H1 (cell line): ENCODE measurements around the gene LAD1. TPM values are rescaled to one million over a fixed set of nuclear protein-coding genes. Genes with fewer than 3 reads are reported as not detected.

Source experiments
- CTCF ChIA-PET: fragments of 300-600 bp; sonication (Branson Sonifier 250); formaldehyde crosslinking; loops from one replicate; lab custom pipeline; 2021; ENCODE audit not compliant: partially characterized antibody; lab: Charles Lee
- POLR2A ChIA-PET: fragments of 300-600 bp; sonication (Branson Sonifier 250); formaldehyde crosslinking; loops from one replicate; lab custom pipeline; 2021; ENCODE audit warnings: inconsistent platforms; ENCODE audit not compliant: partially characterized antibody; lab: Charles Lee
- DNase-seq, 2 experiments: peaks; one replicate each; pipeline versions ENCODE4 v3.0.0 to v3.0.0-alpha.2; 2010 to 2022; ENCODE audit warnings: low spot score in 2 of 2, low read depth in 1 of 2, mixed read lengths in 1 of 2
- FAIRE-seq: peaks from 2 replicates; lab custom pipeline; 2011; peaks lifted over from hg19 to GRCh38; lab: Jason Lieb, UNC
- H2AFZ ChIP-seq: 2 replicates; pipeline ENCODE4 v1.8.1; 2012; ENCODE audit warnings: low read length, inconsistent platforms
- H2AK5ac ChIP-seq: 2 replicates; pipeline ENCODE4 v1.6.1; 2013; ENCODE audit warnings: low read depth, low read length
- H2BK120ac ChIP-seq: replicated peaks from 2 replicates; pipeline ENCODE3; 2013; ENCODE audit warnings: low read depth, low read length, inconsistent platforms
- H2BK12ac ChIP-seq: 2 replicates; pipeline ENCODE4 v1.6.1; 2013; ENCODE audit warnings: low read depth, low read length
- H2BK15ac ChIP-seq: 2 replicates; pipeline ENCODE4 v1.6.1; 2013; ENCODE audit warnings: low read length
- H2BK20ac ChIP-seq: 2 replicates; pipeline ENCODE4 v1.6.1; 2013; ENCODE audit warnings: low read length
- H2BK5ac ChIP-seq: 2 replicates; pipeline ENCODE4 v1.6.1; 2013; ENCODE audit warnings: low read depth, low read length
- H3K14ac ChIP-seq: 2 replicates; pipeline ENCODE4 v1.6.1; 2013; ENCODE audit warnings: inconsistent platforms; ENCODE audit not compliant: insufficient read length
- H3K18ac ChIP-seq: 2 replicates; pipeline ENCODE4 v1.6.1; 2013; ENCODE audit warnings: low read length; ENCODE audit errors: extremely low read depth
- H3K23ac ChIP-seq: 2 replicates; pipeline ENCODE4 v1.6.1; 2013; ENCODE audit warnings: inconsistent platforms; ENCODE audit not compliant: insufficient read length
- H3K23me2 ChIP-seq: 2 replicates; pipeline ENCODE4 v1.6.1; 2013; ENCODE audit warnings: low read depth, low read length
- H3K27ac ChIP-seq: 2 replicates; pipeline ENCODE4 v1.6.1; 2011; ENCODE audit warnings: low read depth, low read length, inconsistent platforms
- H3K27me3 ChIP-seq, 4 experiments: replicated peaks in 1 of 4; 1 replicate in 1 of 4; 2 replicates in 3 of 4; pipeline versions ENCODE4 v1.6.1 to v1.8.1; 2011 to 2013; ENCODE audit warnings: low read length in 3 of 4, mild to moderate bottlenecking in 3 of 4, inconsistent platforms in 2 of 4, mixed read lengths in 2 of 4, moderate library complexity in 1 of 4; ENCODE audit not compliant: control insufficient read depth in 3 of 4, insufficient read depth in 3 of 4; ENCODE audit errors: extremely low read depth in 1 of 4
- H3K36me3 ChIP-seq, 4 experiments: 2 replicates each; pipeline versions ENCODE4 v1.6.1 to v1.8.1; 2011 to 2013; ENCODE audit warnings: mild to moderate bottlenecking in 4 of 4, low read length in 3 of 4, moderate library complexity in 2 of 4, control low read depth in 1 of 4, inconsistent platforms in 1 of 4; ENCODE audit not compliant: insufficient read depth in 4 of 4, control insufficient read depth in 2 of 4
- H3K4ac ChIP-seq: replicated peaks from 2 replicates; pipeline ENCODE3; 2013; ENCODE audit warnings: low read length, low read depth, mixed read lengths, inconsistent platforms; ENCODE audit not compliant: insufficient read length
- H3K4me1 ChIP-seq, 4 experiments: replicated peaks in 1 of 4; 1 replicate in 1 of 4; 2 replicates in 3 of 4; pipeline versions ENCODE4 v1.6.1 to v1.8.1; 2011 to 2013; ENCODE audit warnings: low read length in 3 of 4, inconsistent platforms in 2 of 4, mixed read lengths in 1 of 4; ENCODE audit not compliant: insufficient read depth in 4 of 4, control insufficient read depth in 3 of 4
- H3K4me2 ChIP-seq, 2 experiments: 2 replicates each; pipeline versions ENCODE4 v1.6.1 to v1.8.1; 2011 to 2013; ENCODE audit warnings: low read depth in 2 of 2, low read length in 2 of 2, control low read depth in 1 of 2, inconsistent platforms in 1 of 2, mild to moderate bottlenecking in 1 of 2; ENCODE audit not compliant: insufficient read depth in 1 of 2
- H3K4me3 ChIP-seq, 4 experiments: fragments of 200-600, 300-600 bp in 1 of 4; sonication (generic), shearing (Covaris generic), sonication (Bioruptor Twin) in 1 of 4; 2 replicates each; pipeline versions ENCODE4 v1.5.1 to v1.8.1; 2011 to 2016; ENCODE audit warnings: low read length in 4 of 4, low read depth in 3 of 4, control low read depth in 2 of 4, inconsistent platforms in 2 of 4, mild to moderate bottlenecking in 2 of 4, mixed read lengths in 1 of 4, moderate library complexity in 1 of 4; ENCODE audit not compliant: insufficient read depth in 2 of 4; ENCODE audit errors: extremely low read depth in 1 of 4
- H3K56ac ChIP-seq: replicated peaks from 2 replicates; pipeline ENCODE3; 2013; ENCODE audit warnings: low read depth, mild to moderate bottlenecking, mixed read lengths, low read length, inconsistent platforms; ENCODE audit not compliant: insufficient read length
- H3K79me1 ChIP-seq: 2 replicates; pipeline ENCODE4 v1.6.1; 2013; ENCODE audit warnings: low read depth, low read length, control low read depth
- H3K79me2 ChIP-seq, 2 experiments: 2 replicates each; pipeline versions ENCODE4 v1.6.1 to v1.8.1; 2012 to 2013; ENCODE audit warnings: low read length in 2 of 2, mild to moderate bottlenecking in 2 of 2, inconsistent platforms in 1 of 2; ENCODE audit not compliant: insufficient read depth in 2 of 2, control insufficient read depth in 1 of 2
- H3K9ac ChIP-seq, 4 experiments: replicated peaks in 1 of 4; 1 replicate in 1 of 4; 2 replicates in 3 of 4; pipeline versions ENCODE4 v1.6.1 to v1.8.1; 2011 to 2013; ENCODE audit warnings: low read depth in 3 of 4, low read length in 3 of 4, control low read depth in 2 of 4, mild to moderate bottlenecking in 2 of 4, moderate library complexity in 2 of 4, inconsistent platforms in 1 of 4; ENCODE audit errors: extremely low read depth in 1 of 4
- H3K9me3 ChIP-seq, 2 experiments: 2 replicates each; pipeline versions ENCODE4 v1.6.1 to v1.8.1; 2012 to 2013; ENCODE audit warnings: mild to moderate bottlenecking in 2 of 2, moderate library complexity in 2 of 2, control low read depth in 1 of 2, inconsistent platforms in 1 of 2, low read depth in 1 of 2, low read length in 1 of 2, mixed read lengths in 1 of 2; ENCODE audit not compliant: insufficient read depth in 2 of 2
- H4K20me1 ChIP-seq, 2 experiments: replicated peaks in 1 of 2; 2 replicates each; pipeline versions ENCODE3 to v1.8.1; 2011 to 2013; ENCODE audit warnings: inconsistent platforms in 2 of 2, low read length in 2 of 2, mild to moderate bottlenecking in 1 of 2; ENCODE audit not compliant: insufficient read depth in 2 of 2, control insufficient read depth in 1 of 2
- H4K5ac ChIP-seq: 2 replicates; pipeline ENCODE4 v1.6.1; 2013; ENCODE audit warnings: low read length, low read depth, mixed read lengths, inconsistent platforms; ENCODE audit not compliant: insufficient read length
- H4K8ac ChIP-seq: 2 replicates; pipeline ENCODE4 v1.8.0; 2013; ENCODE audit warnings: mild to moderate bottlenecking, moderate library complexity, low read length, inconsistent platforms; ENCODE audit not compliant: insufficient read depth; ENCODE audit errors: extremely low read depth
- H4K91ac ChIP-seq: replicated peaks from 2 replicates; pipeline ENCODE3; 2013; ENCODE audit warnings: low read length, mixed read lengths, inconsistent platforms; ENCODE audit not compliant: insufficient read length
- EZH2 ChIP-seq: fragments of 200-600 bp; sonication (generic); IDR thresholded peaks from 2 replicates; pipeline ENCODE4 v1.7.1; 2012; ENCODE audit warnings: low read depth, mild to moderate bottlenecking, moderate library complexity, low read length, inconsistent platforms; ENCODE audit not compliant: severe bottlenecking
- POLR2AphosphoS5 ChIP-seq: IDR thresholded peaks from 2 replicates; pipeline ENCODE4 v1.6.1; 2011; ENCODE audit warnings: low read depth, low read length
- SIN3A ChIP-seq, 2 experiments: IDR thresholded peaks in 1 of 2; conservative IDR thresholded peaks in 1 of 2; 2 replicates each; pipeline ENCODE4 v1.6.1; 2011 to 2012; ENCODE audit warnings: low read length in 2 of 2, improper control_type of control experiment in 1 of 2, low read depth in 1 of 2, mild to moderate bottlenecking in 1 of 2
- TAF7 ChIP-seq: optimal IDR thresholded peaks from 2 replicates; pipeline ENCODE3; 2011; ENCODE audit warnings: low read depth, mild to moderate bottlenecking, inconsistent platforms, low read length, moderate library complexity, borderline replicate concordance
- WGBS, 2 experiments: shearing (Covaris generic) in 1 of 2; methylation state at CpG; one replicate each; pipeline versions ENCODE4 v1.1.6 to v1.1.7; 2013 to 2015; ENCODE audit warnings: low lambda C conversion rate in 2 of 2, mixed read lengths in 2 of 2, inconsistent platforms in 1 of 2, low coverage in 1 of 2, missing lambda C conversion rate in 1 of 2; ENCODE audit not compliant: insufficient replicate concordance in 2 of 2, insufficient coverage in 1 of 2, insufficient read length in 1 of 2; ENCODE audit errors: extremely low coverage in 1 of 2, missing lambda C conversion rate in 1 of 2; 5-methylcytosine and 5-hydroxymethylcytosine counted together
- polyA plus RNA-seq, 7 experiments: library from polyadenylated mRNA; depleted of rRNA in 3 of 7; stranded (reverse) in 5 of 7; unstranded in 2 of 7; fragments of >200 nt in 5 of 7; fragments of 200-250 nt in 2 of 7; gene quantifications; 1 replicate in 5 of 7; 2 replicates in 1 of 7; 4 replicates in 1 of 7; pipeline versions ENCODE4 v1.2.1 to v1.2.3, GENCODE V29; 2011 to 2013; ENCODE audit warnings: missing spikeins in 2 of 7, mixed read lengths in 2 of 7
- total RNA-seq: library from RNA; stranded (reverse); fragmentation: NEBNext Ultra II Directional; extraction: Animal tissue kit (Norgen Biotek cat#: 25700); gene quantifications from 2 replicates; pipeline ENCODE4 v1.2.1, GENCODE V29; 2021
- TF ChIP-seq, protein P1 (sequence below): IDR thresholded peaks from 2 replicates; pipeline ENCODE4 v1.6.1; 2011; ENCODE audit warnings: low read depth, mild to moderate bottlenecking, low read length; ENCODE audit not compliant: insufficient read depth

The LAD1 gene
- total and polyA plus RNA-seq, 2 of the 8 experiments (the other 6 are each of a cell fraction or from before 2014, with no cell fraction given), result 9.3 to 32.8 TPM

DNA sequence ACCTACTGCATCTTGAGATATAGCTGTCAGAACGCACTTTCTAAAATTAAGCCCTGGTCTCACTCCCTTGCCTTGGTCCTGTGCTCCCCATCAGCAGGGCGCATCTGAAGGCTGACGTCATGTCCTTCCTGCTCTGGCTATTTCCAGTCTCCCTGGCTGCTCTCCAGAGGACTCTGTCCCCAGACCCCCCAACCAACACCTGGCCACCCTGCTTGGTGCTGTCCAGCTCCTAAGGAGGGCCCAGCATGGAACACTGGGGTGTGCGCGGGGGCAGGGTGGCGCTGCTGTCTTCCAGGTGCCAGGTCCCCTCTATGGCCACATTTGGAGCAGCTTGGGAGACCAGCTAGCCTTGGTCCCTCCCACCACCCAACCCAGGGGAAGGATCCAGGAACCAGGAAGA, 29.9 kb downstream of the LAD1 start:
- no peak overlapping the region for H3K14ac ChIP-seq
- no peak overlapping the region for H3K9ac ChIP-seq
- POLR2A ChIA-PET, result no interaction called here
- 88% methylated on average over 5 of the region's 6 CpGs; no CpG with 5 or more reads in 1 of the 2 experiments for WGBS, 2 experiments
- no peaks in the 10 kb centered on the region for H3K9me3 ChIP-seq
- H4K8ac ChIP-seq, result no peak overlapping the region; the same call in 1 of the 2 replicates
- no peaks in the 10 kb centered on the region for H4K20me1 ChIP-seq
- TF ChIP-seq POLR2AphosphoS5 (no peak), EZH2 (no peak), TAF7 (no peak), SIN3A (conservative IDR thresholded peaks at IDR 0.05 in 1 of 2, IDR thresholded peaks at IDR 0.05 in 1 of 2; ENCODE audit: low read depth in 1 of 2, low read length in 2 of 2) (no peak)
- TF ChIP-seq, protein P1, sequence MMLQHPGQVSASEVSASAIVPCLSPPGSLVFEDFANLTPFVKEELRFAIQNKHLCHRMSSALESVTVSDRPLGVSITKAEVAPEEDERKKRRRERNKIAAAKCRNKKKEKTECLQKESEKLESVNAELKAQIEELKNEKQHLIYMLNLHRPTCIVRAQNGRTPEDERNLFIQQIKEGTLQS, result no peak
- H2BK20ac ChIP-seq, result no peak overlapping the region
- H3K79me1 ChIP-seq, result no peaks in the 10 kb centered on the region
- no peak overlapping the region for H4K91ac ChIP-seq
- FAIRE-seq (no peak), DNase-seq (no peak)
- no peaks in the 10 kb centered on the region for H3K79me2 ChIP-seq
- no peaks in the 10 kb centered on the region for H3K27me3 ChIP-seq
- H3K18ac ChIP-seq, result peak overlapping the region; percentile 32; the same call in 1 of the 2 replicates
- no peak overlapping the region for H3K4me2 ChIP-seq
- no peaks in the 10 kb centered on the region for H3K23me2 ChIP-seq
- no peak overlapping the region for H2AFZ ChIP-seq
- H4K5ac ChIP-seq, result no peak overlapping the region
- H3K4me3 ChIP-seq, result no peak overlapping the region
- peaks cover 0 to 4% (median 1%) of the 10 kb centered on the region in 4 experiments; a peak in 2 of 7 replicates for H3K4me1 ChIP-seq
- H3K27ac ChIP-seq, result no peak overlapping the region
- H3K56ac ChIP-seq, result no peak overlapping the region
- no peaks in the 10 kb centered on the region for H3K36me3 ChIP-seq
- no peak overlapping the region for H2BK5ac ChIP-seq
- H3K4ac ChIP-seq, result no peak overlapping the region
- no peak overlapping the region for H2BK120ac ChIP-seq
- H2BK12ac ChIP-seq, result no peak overlapping the region
- no peak overlapping the region for H2AK5ac ChIP-seq
- H2BK15ac ChIP-seq, result no peak overlapping the region
- no peak overlapping the region for H3K23ac ChIP-seq
- CTCF ChIA-PET, result interaction anchor here (0.7 to 1.3 kb wide), 4 partner anchors 15 to 115 kb away, joined by 3 to 4 read pairs (median 3); no protein-coding TSS in a partner anchor
